H1 (cell line): ENCODE results near the gene STRN.

Experiments
- ATF3 ChIP-seq: IDR thresholded peaks from 2 replicates; pipeline ENCODE4 v1.6.1; 2011; ENCODE audit warnings: low read depth, mild to moderate bottlenecking, low read length; ENCODE audit not compliant: insufficient read depth
- CTCF ChIP-seq, 3 experiments: IDR thresholded peaks; 1 replicate in 2 of 3; 2 replicates in 1 of 3; pipeline versions ENCODE4 v1.5.1 to v1.6.1; 2011; ENCODE audit warnings: low read length in 3 of 3, mild to moderate bottlenecking in 3 of 3, inconsistent platforms in 2 of 3, low read depth in 1 of 3, moderate library complexity in 1 of 3; ENCODE audit not compliant: insufficient read depth in 1 of 3; ENCODE audit errors: control extremely low read depth in 1 of 3
- EP300 ChIP-seq, 2 experiments: IDR thresholded peaks; 1 replicate in 1 of 2; 2 replicates in 1 of 2; pipeline ENCODE4 v1.6.1; 2011 to 2012; ENCODE audit warnings: low read depth in 2 of 2, low read length in 2 of 2, mild to moderate bottlenecking in 2 of 2, borderline replicate concordance in 1 of 2, inconsistent platforms in 1 of 2, moderate library complexity in 1 of 2
- EZH2 ChIP-seq: fragments of 200-600 bp; sonication (generic); IDR thresholded peaks from 2 replicates; pipeline ENCODE4 v1.7.1; 2012; ENCODE audit warnings: low read depth, mild to moderate bottlenecking, moderate library complexity, low read length, inconsistent platforms; ENCODE audit not compliant: severe bottlenecking
- KDM5A ChIP-seq: fragments of 200-600 bp; IDR thresholded peaks from 2 replicates; pipeline ENCODE4 v1.7.1; 2012; ENCODE audit warnings: mild to moderate bottlenecking, low read length, inconsistent platforms, mixed read lengths
- MAFK ChIP-seq: IDR thresholded peaks from 2 replicates; pipeline ENCODE4 v1.6.1; 2012; ENCODE audit warnings: low read depth, mild to moderate bottlenecking, improper control_type of control experiment, low read length
- MAX ChIP-seq: IDR thresholded peaks from 2 replicates; pipeline ENCODE4 v1.6.1; 2012; ENCODE audit warnings: inconsistent platforms
- POLR2A ChIP-seq, 2 experiments: IDR thresholded peaks; 1 replicate in 1 of 2; 2 replicates in 1 of 2; pipeline ENCODE4 v1.6.1; 2011; ENCODE audit warnings: low read depth in 2 of 2, low read length in 2 of 2, mild to moderate bottlenecking in 2 of 2; ENCODE audit errors: control extremely low read depth in 1 of 2
- RAD21 ChIP-seq, 2 experiments: IDR thresholded peaks in 1 of 2; conservative IDR thresholded peaks in 1 of 2; 2 replicates each; pipeline ENCODE4 v1.6.1; 2011; ENCODE audit warnings: low read depth in 2 of 2, low read length in 2 of 2, improper control_type of control experiment in 1 of 2, inconsistent platforms in 1 of 2, mild to moderate bottlenecking in 1 of 2, moderate library complexity in 1 of 2
- SUZ12 ChIP-seq: fragments of 200-600 bp; sonication (generic); IDR thresholded peaks from 2 replicates; pipeline ENCODE4 v1.6.1; 2012; ENCODE audit warnings: mild to moderate bottlenecking, inconsistent platforms, low read length, moderate library complexity, mixed read lengths
- YY1 ChIP-seq: IDR thresholded peaks from 2 replicates; pipeline ENCODE4 v1.6.1; 2011; ENCODE audit warnings: low read depth, mild to moderate bottlenecking, low read length
- ZNF274 ChIP-seq: IDR thresholded peaks from 2 replicates; pipeline ENCODE4 v1.7.0; 2012; ENCODE audit warnings: low read length, borderline replicate concordance; ENCODE audit errors: extremely low read depth

- TF ChIP-seq EP300 (IDR thresholded peaks at IDR 0.05; ENCODE audit: borderline replicate concordance in 1 of 2, low read depth in 2 of 2, low read length in 2 of 2) = no peak
- no peak for TF ChIP-seq KDM5A
- no peak for TF ChIP-seq MAX
- no peak for TF ChIP-seq ATF3
- TF ChIP-seq YY1 = no peak
- TF ChIP-seq EZH2 = no peak
- peak in 2 of 3 experiments; percentile 19 to 23; a peak in 2 of 4 replicates for TF ChIP-seq CTCF (IDR thresholded peaks at IDR 0.05; ENCODE audit: control extremely low read depth in 1 of 3, insufficient read depth in 1 of 3, low read depth in 1 of 3, low read length in 3 of 3)
- no peak for TF ChIP-seq ZNF274
- no peak for TF ChIP-seq SUZ12
- peak; percentile 47 to 61 for TF ChIP-seq RAD21 (IDR thresholded peaks at IDR 0.05 in 1 of 2, conservative IDR thresholded peaks at IDR 0.05 in 1 of 2; ENCODE audit: low read depth in 2 of 2, low read length in 2 of 2)
- TF ChIP-seq POLR2A (IDR thresholded peaks at IDR 0.05; ENCODE audit: control extremely low read depth in 1 of 2, low read depth in 2 of 2, low read length in 2 of 2) = no peak
- TF ChIP-seq MAFK = no peak
These were observed 147.1 kb downstream of the STRN start for GRCh38 chr2:36819095-36819711.
